ENCODE results near the gene SUCNR1. TPM values are rescaled to one million over a fixed set of nuclear protein-coding genes. Genes with fewer than 3 reads are reported as not detected.

The SUCNR1 gene
- total and polyA plus RNA-seq, 2 of the 4 experiments (the other 2 are of a cell fraction): not detected

- TF ChIP-seq BHLHE40 (IDR thresholded peaks at IDR 0.05; ENCODE audit: low read depth, low read length): no peak
- no peak for TF ChIP-seq MAZ (IDR thresholded peaks at IDR 0.05; ENCODE audit: borderline replicate concordance, low read depth, low read length)
- TF ChIP-seq RAD21 (IDR thresholded peaks at IDR 0.05; ENCODE audit: low read length): no peak
- TF ChIP-seq POLR2A (IDR thresholded peaks at IDR 0.05; ENCODE audit: low read depth, low read length): no peak
- no peak for TF ChIP-seq RCOR1 (IDR thresholded peaks at IDR 0.05; ENCODE audit: insufficient replicate concordance, low read length)
- H3K36me3 ChIP-seq (ENCODE audit: control insufficient read depth, insufficient read depth, low read length): no peaks in the 10 kb centered on the region
- CTCF ChIA-PET: no interaction called here
- no peaks in the 10 kb centered on the region for H3K27me3 ChIP-seq (ENCODE audit: control insufficient read depth, insufficient read depth, low read length)
- WGBS, 2 experiments (ENCODE audit: extremely low coverage in 2 of 2, insufficient read length in 1 of 2): 20% methylated on average over 1 of the region's 2 CpGs; no CpG with 5 or more reads in 1 of the 2 experiments
- H3K9ac ChIP-seq (ENCODE audit: low read depth, low read length): no peak overlapping the region
- H4K91ac ChIP-seq (ENCODE audit: insufficient read depth, low read depth, low read length): no peak overlapping the region; the same call in 1 of the 2 replicates
- in situ Hi-C loops (cut with MboI; ENCODE audit: low sequenced_read_pairs): no loop called here
- H2AFZ ChIP-seq (replicated peaks; ENCODE audit: low read length, poor library complexity): no peak overlapping the region
- intact Hi-C loops (cut with micrococcal nuclease): no loop called here
- H4K20me1 ChIP-seq (ENCODE audit: insufficient read depth, low read length): no peaks in the 10 kb centered on the region
- no peak overlapping the region; the same call in 1 of the 2 replicates for H3K4me2 ChIP-seq (ENCODE audit: low read depth, low read length)
- H2BK15ac ChIP-seq (ENCODE audit: low read depth, low read length): peak overlapping the region; percentile 83; the same call in 1 of the 3 replicates
- no peak overlapping the region for H2AK5ac ChIP-seq (ENCODE audit: low read depth, low read length)
- H3K4me1 ChIP-seq (ENCODE audit: control insufficient read depth, insufficient read depth, low read length): peaks cover 9% of the 10 kb centered on the region
- H3K9me1 ChIP-seq (ENCODE audit: insufficient read depth, low read length): peaks cover 5% of the 10 kb centered on the region; the same call in 1 of the 2 replicates
- H2BK120ac ChIP-seq (ENCODE audit: low read depth, low read length): peak overlapping the region; percentile 91
- H3K56ac ChIP-seq (ENCODE audit: extremely low read depth, insufficient read depth, low read length): no peak overlapping the region
- H3K4me3 ChIP-seq (ENCODE audit: insufficient read depth, low read depth, low read length): no peak overlapping the region
- H3K9me3 ChIP-seq (ENCODE audit: control insufficient read depth, insufficient read depth, low read length): no peaks in the 10 kb centered on the region
- no peak overlapping the region for H3K27ac ChIP-seq (ENCODE audit: insufficient read depth, low read length)
- peak overlapping the region; percentile 85; the same call in 1 of the 2 replicates for H2BK20ac ChIP-seq (ENCODE audit: low read depth, low read length)
- BruUV-seq (replicated peaks): no TSS peak
- H2BK5ac ChIP-seq (ENCODE audit: low read depth, low read length, poor library complexity, severe bottlenecking): peak overlapping the region; percentile 98
- peak overlapping the region; percentile 61; the same call in 1 of the 2 replicates for H4K5ac ChIP-seq (ENCODE audit: low read depth, low read length)
- peak overlapping the region; percentile 58; the same call in 1 of the 2 replicates for H3K4ac ChIP-seq (ENCODE audit: low read depth, low read length)
- H3K14ac ChIP-seq (replicated peaks; ENCODE audit: low read depth, low read length): peak overlapping the region; percentile 54; the same call in 1 of the 2 replicates
- no peak overlapping the region for H3K23ac ChIP-seq (ENCODE audit: low read depth, low read length)
- POLR2A ChIA-PET (ENCODE audit: unreplicated experiment): no interaction called here
- H2AK9ac ChIP-seq (replicated peaks; ENCODE audit: low read depth, low read length, poor library complexity): no peak overlapping the region
- no peaks in the 10 kb centered on the region for H3K79me1 ChIP-seq (ENCODE audit: low read depth in 1 of 2, low read length in 2 of 2)
- peak overlapping the region; percentile 64 for H4K8ac ChIP-seq (ENCODE audit: low read depth in 2 of 2, low read length in 2 of 2)
- DNase-seq (peak; percentile 55), ATAC-seq (ENCODE audit: low read depth) (peak; percentile 56)
- peak overlapping the region; percentile 95; the same call in 1 of the 2 replicates for H3K18ac ChIP-seq (ENCODE audit: low read depth, low read length)
- dilution Hi-C loops (cut with HindIII; ENCODE audit: low sequenced_read_pairs, unreplicated experiment): no loop called here
Observed at GRCh38 chr3:151863611-151864010, 9.8 kb upstream of the SUCNR1 start.

Measured in IMR-90 (cell line).